SK-N-MC (cell line): ENCODE data around the gene FMO1.

ENCODE experiments used
- EZH2 ChIP-seq: fragments of 200-600 bp; sonication (generic); IDR thresholded peaks from one replicate; pipeline ENCODE4 v1.6.1; 2017; ENCODE audit warnings: antibody characterized with exemption
- POLR2AphosphoS5 ChIP-seq: IDR thresholded peaks from 2 replicates; pipeline ENCODE4 v1.6.1; 2012; ENCODE audit warnings: mild to moderate bottlenecking, low read depth, low read length, borderline replicate concordance

- TF ChIP-seq POLR2AphosphoS5: no peak
- TF ChIP-seq EZH2: no peak
These were observed 41.3 kb upstream of the FMO1 start for GRCh38 chr1:171206978-171207355.
